Amygdala (tissue), 56 donors: ENCODE measurements around the gene PAX3.

ENCODE experiments used
- DNase-seq, 56 donors: peaks; one replicate each; lab custom pipeline; 2025; lab: John Stamatoyannopoulos, UW

The PAX3 gene

DNA sequence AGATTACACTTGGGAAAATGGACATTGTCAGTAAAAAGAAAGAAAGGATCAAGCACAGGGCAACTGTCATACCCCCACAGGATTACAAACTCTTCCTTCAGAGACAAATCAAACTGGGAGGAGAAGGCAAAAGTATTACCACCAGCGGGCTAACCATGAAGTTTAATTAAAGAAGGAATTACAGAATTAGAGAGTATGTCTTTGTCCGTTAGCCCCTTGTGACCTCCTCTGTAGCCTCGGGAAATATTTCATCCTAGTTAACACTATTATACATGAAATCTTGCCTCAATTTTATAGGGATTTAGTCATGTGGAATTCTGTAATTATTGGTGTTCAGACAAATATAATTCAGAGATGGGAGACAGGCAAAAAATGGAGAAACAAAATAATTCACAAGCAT lies 60.7 kb downstream of the PAX3 start:
- no peak for DNase-seq

GRCh38 chr2:222232839-222233238 lies 66.0 kb downstream of the PAX3 start:
- DNase-seq, result no peak

DNA sequence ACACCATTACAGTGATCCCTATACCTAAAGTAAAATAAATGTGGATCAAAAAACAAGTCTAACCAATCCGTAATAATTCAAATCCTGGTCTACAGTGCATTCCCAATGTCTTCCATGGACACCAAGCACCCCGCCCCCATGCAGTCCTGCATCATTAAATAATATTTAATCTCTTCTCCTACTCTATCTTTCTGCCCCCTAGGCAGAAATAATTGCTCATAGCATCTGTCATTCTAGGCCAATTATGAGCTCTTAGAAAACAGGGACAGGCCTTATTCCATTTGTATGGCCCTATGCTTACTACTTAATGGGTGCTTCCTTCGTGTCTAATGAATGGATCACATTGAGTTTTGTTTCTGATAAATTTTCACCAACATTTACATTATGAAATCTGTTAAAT lies 66.4 kb downstream of the PAX3 start:
- DNase-seq, result no peak

DNA sequence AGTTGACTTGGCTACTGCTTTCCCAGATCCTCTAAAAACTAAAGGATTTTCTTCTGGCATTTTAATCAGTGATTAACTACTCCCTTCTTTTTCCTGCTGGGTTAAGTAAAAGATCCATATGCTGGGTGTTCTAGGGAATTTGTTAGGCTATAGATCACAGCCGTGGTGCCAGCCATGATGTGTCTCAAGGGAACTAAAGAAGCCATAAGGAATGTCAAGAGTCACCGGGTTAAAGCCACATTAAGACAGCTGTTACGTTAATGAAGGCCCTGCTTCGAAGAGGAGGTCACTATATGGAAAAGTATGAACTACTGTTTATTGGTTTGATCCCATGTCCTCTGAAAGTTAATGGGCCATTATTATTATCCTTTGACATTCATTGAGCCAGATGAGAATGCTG lies 70.7 kb downstream of the PAX3 start:
- no peak for DNase-seq

DNA sequence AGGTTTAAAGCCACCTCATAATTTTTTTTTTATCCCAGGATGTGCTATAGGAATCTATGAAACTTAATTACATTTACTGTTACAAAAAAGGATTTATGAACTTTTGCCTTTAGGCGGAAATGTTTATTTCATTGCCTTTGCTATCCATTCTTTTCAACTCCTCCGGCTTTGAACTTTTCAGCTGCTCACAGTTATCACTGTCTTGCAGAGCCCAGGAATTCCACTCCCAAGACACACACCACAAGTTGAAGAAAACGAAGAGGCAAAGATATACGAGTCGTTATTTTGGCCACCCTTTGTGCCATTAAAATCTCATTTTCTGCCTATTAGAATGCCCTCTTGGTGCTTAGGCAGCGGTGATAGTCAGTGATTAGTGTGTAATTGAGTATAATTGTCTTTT lies 80.0 kb downstream of the PAX3 start:
- DNase-seq, result no peak

GRCh38 chr2:222217712-222218111 lies 81.1 kb downstream of the PAX3 start:
- DNase-seq, result no peak

DNA sequence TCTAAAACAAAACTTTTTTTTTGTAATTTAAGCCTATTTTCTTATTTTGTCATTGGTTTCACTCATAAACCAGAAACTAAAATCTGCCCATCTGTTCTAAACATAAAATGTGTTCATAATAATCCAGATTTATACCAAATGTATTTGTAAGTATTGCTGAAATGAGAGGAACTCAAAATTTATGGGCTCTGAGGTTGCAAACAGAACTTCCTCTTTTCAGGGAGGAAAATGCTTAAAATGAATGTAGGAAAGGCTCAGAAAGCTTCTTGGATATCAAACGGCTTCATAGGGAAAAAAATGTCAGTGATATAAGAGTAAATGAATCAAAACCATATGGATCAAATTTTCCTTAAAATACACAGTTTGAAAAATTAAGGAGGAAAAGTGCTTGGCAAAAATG lies 83.9 kb downstream of the PAX3 start:
- DNase-seq, result no peak

DNA sequence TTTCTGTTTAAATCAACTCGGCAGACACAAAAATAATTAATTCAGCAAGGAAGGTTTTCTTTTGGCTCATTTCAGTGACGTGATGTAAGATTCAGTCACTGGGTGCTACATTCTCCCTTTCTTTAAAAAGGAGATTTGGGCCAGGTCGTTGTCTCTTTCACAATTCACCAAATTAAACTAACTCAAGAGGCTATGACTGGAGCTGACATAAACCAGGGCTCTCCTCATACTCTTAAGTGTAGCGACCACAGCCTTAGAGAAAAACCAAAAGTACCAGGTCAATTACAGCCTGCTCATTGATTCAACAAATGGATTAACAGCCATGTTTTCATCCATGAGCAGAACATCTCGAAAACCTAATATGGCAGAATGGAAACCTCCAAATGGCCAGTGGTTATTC lies 85.7 kb downstream of the PAX3 start:
- DNase-seq, result no peak

DNA sequence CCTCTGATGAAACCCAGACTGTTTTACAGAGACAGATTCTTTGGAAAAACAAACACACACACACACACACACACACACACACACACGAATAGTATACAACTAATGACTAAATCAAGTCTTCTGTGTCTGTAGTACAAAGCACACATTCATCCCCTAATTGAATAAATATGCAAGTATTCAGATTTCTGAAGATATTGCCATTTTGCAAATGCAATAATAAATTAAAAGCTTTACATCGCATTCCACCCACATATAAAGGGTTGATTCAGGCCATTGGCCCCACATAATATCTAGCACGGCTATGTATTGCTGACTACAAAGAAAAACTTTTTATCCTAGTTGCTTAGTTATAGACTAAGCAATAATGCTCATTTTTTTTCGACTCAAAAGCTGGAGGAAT lies 86.2 kb downstream of the PAX3 start:
- DNase-seq, result no peak

DNA sequence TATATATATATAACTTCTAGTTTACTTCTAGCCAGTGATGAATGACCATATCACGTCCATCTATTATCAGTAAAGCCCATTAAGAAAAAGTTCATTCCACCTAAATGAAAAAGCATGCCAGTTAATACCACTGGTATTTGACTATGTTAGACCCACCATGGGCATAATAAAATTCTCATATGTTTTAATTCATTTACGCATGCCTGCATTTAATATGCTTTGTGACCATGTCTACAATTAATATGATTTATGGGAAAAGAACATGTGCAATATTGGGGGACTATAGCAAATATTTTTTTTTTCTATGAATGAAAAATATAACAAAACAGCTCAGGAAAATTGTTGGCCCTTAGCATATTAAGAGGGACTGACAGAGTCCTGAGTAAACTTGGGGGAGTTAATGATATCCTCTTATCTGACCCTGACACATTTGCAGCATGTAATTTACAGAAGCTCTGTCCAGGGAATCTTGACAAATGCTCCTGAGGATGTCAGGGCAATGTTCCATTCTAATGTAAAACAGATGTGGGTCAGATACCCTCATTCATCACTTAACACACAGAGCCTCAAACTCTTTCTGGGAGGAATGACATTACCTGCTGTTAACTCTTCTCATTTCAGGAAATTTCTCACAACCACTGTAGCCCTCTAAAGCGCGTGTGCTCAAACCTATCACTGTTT lies 90.6 kb downstream of the PAX3 start:
- DNase-seq, result no peak

GRCh38 chr2:222205136-222205535 lies 93.7 kb downstream of the PAX3 start:
- no peak for DNase-seq

- DNase-seq, result no peak
Observed at GRCh38 chr2:222203041-222203440, 95.8 kb downstream of the PAX3 start.

DNA sequence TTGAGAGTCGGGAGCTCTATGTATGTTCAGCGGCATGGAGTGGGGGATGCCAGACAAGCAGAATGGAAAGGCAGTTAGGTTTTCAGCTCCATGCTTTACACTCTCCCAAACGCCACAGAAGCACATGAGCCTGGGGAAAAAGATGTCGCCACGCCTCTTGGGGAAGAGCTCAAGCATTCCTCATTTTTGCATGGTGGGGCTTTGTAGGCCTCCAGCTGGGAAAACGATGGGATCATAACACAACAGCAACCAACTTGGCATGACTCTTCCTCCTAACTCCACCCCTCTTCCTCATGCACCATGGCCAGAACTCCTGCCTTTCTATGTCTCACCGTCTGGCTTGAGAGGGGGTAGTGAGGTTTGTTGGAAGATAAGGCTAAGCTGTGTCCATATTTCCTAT lies 102.6 kb downstream of the PAX3 start:
- DNase-seq, result no peak

DNA sequence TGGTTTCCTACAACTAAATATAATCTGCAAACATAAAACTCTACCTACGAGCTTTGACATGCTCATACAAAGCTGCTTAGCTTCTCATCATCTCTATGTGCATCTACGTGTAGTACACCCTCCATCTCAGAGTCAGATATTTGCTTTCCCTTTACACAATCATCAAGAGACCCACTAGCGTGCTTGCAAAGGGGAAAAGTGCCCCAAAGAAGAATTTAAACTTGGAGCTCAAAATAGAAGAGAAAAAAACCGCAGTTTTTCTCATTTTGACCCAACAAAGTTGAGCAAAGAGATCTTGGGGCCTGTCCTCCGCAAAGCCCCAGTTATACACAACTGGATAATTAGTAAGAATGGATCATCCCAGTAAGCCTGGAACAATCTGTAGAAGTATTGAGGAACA lies 104.1 kb downstream of the PAX3 start:
- DNase-seq, result no peak

GRCh38 chr2:222193328-222193983 lies 105.3 kb downstream of the PAX3 start:
- no peak for DNase-seq

DNA sequence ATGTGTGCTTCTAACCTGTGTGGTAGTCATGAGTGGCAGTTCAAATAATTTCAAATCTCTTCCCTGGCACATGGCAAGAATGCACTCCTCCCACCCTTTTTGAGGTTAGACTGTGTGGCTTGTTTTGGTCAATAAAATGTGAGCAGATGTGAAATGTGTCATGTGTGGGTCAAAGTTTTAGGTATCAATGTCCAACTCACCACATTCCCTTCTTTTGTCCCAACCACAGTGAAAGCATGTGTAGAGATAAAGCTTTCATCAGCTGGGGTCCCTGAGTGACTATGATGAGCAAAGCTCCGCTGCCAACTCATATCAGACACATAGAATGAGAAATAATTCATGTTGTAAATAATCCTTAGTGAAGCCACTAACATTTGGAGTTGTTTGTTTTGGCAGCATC lies 118.2 kb downstream of the PAX3 start:
- no peak for DNase-seq

DNA sequence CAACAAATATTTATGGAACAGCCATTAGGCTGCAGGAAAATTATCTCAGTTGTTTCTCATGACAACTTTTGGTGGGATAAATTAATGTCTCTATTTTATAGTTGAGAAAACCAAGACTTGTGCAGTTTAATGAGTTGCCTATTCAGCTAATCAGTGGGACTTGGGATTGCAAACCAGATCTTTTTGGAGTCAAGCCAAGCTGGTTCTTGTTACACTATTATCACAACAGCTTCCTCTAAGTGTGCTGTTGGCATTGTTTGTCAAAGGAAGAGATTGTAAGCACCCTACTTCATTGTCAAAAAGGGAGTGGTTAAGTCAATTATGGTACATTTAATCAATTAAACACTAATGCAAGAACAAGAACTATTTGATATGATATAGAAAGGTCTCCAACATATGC lies 119.2 kb downstream of the PAX3 start:
- DNase-seq, result no peak

- no peak for DNase-seq
Observed at GRCh38 chr2:222178450-222178849, 120.3 kb downstream of the PAX3 start.

GRCh38 chr2:222176890-222177289 lies 121.9 kb downstream of the PAX3 start:
- no peak for DNase-seq

DNA sequence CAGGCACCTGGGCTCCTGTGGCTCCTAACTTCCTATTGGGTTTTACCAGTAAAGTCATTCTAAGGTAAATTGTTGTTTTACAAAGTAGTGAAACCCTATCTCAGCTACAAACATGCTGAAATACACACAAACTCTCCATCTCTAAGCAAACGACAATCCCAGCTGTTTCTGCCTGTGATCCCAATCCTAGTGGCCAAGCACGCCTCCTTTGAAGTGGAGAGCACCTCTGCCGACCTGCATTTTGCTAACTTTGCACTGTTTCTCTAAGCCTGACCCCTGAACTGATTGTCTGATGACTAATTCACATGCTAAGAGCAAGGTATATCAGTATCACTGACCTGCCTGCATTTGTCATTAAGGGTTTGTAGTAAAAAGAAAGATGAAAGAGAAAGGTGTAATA lies 124.3 kb downstream of the PAX3 start:
- DNase-seq, result no peak

GRCh38 chr2:222169346-222169745 lies 129.5 kb downstream of the PAX3 start:
- no peak for DNase-seq

DNA sequence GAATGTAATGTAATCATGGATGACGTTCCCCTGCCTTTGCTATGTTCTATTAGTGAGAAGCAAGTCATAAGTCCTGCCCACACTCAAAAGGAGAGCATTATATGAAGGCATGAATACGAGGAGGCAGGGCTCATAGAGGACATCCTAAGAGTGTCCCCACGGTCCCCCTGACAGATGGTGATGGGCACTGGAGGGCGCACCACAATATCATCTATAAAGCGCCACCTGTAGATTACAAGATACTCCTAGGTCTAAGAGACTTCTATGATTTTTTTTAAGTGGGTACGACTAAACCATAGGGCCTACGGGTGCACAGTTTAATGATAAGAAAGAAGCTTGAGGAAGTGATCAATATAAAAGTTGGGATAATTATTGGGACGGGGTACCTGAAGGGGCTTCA lies 131.0 kb downstream of the PAX3 start:
- DNase-seq, result no peak

GRCh38 chr2:222160944-222161343 lies 137.9 kb downstream of the PAX3 start:
- DNase-seq, result no peak
